ENCODE data around the gene ABTB1.
"Not testable (repeated sequence)": the region's sequence is repeated elsewhere in the genome, so short reads cannot be mapped to it uniquely, and the experiment has no call there.

ABTB1 gene

DNA sequence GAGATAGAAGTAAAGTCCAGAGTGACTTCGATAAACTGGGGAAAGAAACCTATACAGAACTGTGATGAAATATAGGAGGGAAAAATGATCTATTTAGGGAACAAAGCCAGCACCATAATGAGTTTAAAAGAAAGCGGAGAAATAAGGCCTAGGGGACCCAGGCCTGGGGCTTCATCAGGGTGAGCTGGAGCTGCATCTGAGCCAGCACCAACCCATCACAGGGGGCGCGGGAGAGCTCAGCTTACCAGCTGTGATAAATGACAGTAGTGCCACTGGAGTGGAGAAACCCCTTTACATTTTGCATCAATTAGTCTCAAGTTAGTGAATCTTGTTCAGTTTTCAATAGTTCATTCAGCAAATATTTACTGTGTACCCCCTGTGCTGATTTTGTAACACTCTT lies 22.5 kb upstream of the ABTB1 start:
- no peak for DNase-seq (ENCODE audit: low spot score)

DNA sequence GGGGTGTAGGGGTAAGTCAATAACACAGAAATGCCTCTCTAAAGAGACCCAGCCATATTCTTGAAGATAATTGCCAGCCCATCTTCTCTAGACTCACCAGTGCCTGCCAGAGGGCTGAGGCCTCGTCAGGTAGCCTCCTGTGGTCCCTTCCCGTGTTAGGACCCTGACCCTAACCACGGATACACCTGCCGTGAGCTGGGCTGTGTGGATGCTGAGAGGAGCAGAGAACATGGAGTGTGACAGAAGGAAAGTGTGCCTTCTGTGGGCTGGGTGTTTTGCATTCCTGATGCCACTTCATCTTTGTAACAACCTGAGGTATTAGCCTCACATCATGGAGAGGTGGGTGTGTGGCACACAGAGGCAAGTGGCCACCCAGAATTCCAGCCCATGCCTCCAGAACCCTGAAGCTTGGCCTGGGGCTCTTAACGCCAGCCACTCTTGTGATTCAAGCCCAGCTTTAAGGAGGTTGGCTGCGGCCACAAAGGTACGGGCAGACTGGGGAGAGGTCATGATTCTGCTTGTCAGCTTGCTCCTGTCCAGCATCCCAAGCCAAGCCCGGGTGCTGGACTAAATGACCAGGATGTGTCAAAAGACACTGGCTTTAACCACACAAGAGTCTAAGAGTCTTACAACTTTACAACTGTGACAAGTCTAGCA lies 21.1 kb upstream of the ABTB1 start:
- DNase-seq (ENCODE audit: low spot score): no peak

DNA sequence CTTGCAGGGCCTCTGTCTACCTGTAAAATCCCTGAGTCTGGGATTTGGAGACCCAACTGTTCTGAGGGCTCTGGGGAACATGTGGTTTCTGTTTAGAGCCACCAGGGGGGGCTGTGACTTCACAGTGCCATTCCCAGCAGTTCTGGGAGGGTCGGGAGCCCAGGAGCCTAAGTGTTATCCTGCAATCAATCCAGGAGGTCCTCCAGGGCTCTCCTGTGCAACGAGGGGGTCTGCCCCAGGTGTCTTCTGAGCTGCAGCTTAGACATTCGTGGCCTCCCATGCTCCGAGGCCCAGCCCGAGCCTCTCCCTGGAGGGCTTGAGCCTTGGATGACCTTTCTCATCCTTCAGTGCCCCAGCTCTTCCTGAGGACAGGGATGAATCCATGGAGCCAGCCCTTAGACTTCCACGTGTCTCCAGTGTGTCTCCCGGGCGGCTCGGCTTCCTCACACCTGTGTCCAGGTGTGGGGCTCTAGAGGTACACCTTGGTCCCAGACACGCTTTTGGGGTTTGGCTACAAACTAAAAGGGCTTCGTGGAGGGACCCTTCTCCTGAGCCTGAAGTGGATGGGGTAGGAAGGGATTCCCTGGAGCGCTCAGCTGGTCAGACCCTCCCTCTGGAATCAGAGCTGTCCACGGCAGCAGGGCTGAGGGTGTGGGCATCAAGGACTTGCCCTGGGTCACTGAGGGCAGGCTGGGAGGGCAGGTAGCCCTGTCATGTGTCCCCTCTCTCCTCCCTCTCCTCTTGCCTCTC lies 20.3 kb upstream of the ABTB1 start:
- DNase-seq (ENCODE audit: low spot score): peak; percentile 81

DNA sequence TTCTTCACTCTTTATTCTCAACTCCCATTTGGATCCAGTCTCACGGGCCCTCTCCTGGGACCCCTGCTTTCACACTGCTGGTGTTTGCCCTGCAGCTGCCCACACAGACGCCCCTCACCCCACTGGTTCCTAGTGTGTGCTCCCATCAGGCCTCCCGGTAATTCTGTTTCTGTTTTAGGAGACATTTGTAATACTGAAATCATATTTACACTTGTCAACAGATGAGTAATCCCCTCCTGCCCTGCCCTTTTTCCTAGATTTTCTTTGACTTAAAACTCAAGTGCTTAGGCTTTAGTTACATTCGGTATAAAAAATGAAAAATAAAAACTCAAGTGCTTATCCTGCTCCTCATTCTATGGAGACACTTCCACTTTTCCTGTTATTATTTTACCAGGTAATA lies 18.4 kb upstream of the ABTB1 start:
- DNase-seq (ENCODE audit: low spot score): no peak

- not testable (repeated sequence) for DNase-seq (ENCODE audit: low spot score)
Observed at GRCh38 chr3:127654993-127655392, 17.8 kb upstream of the ABTB1 start.

DNA sequence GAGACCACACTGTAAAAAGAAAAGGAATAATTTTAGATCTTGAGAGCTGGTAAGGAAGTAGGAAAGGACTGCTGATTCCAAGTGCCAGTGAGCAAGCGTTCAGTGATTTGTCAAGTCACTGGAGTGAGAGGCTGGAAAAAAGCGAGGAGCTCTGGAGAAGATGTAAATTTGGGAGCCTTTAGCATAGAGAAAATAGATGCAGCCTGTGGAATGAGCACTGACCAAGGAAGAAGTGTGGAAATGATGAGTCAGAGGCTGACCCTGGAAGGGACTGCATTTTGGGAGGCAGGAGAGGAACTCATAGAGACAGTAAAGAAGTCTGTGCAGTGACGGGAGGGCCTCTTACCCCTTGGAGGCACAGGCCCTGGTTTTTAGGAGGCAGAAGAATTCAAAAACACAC lies 17.1 kb upstream of the ABTB1 start:
- peak; percentile 74 for DNase-seq (ENCODE audit: low spot score)

DNA sequence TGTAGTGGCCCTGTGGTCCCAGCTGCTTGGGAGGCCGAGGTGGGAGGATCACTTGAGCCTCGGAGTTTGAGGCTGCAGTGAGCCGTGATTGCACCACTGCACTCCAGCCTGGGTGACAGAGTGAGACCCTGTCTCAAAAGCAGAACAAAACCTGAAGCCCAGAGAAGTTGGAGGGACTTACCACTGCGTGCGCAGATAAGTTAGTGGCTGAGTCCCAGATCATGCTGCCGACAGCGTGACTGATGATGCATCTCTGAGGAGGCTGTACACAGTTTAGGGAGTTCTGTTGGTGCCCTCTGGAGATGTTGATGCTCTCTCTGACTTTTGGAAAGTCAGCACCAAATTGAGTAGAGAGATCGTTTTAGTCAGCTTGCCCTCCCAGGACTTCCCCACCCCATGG lies 15.8 kb upstream of the ABTB1 start:
- DNase-seq (ENCODE audit: low spot score): no peak

- DNase-seq (ENCODE audit: low spot score): no peak
Observed at GRCh38 chr3:127658234-127658633, 14.5 kb upstream of the ABTB1 start.

- no peak for DNase-seq (ENCODE audit: low spot score)
Observed at GRCh38 chr3:127660621-127661251, 12.0 kb upstream of the ABTB1 start.

- DNase-seq (ENCODE audit: low spot score): no peak
Observed at GRCh38 chr3:127661600-127661999, 11.2 kb upstream of the ABTB1 start.

DNA sequence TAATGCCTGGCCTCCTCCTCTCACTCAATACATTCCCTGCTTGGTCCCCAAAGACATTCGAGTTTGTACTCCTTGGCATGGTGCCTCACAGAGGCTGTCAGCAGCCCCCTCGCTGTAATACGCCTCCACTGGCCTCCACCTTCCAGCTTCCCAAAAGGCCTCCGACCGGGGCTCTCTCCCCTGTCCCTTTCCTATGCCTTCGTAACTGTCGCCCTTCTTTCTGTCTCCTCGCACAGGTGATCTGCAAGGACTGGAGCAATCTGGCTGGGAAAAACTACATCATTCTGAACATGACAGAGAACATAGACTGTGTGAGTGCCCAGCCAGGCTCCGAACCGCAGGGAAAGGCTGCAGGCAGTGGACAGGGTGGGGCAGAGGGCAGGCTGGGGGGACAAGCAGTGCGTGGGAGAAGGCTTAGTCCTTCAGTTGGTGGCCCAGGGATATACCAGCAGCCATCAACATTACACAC lies 10.7 kb upstream of the ABTB1 start:
- no peak for DNase-seq (ENCODE audit: low spot score)

DNA sequence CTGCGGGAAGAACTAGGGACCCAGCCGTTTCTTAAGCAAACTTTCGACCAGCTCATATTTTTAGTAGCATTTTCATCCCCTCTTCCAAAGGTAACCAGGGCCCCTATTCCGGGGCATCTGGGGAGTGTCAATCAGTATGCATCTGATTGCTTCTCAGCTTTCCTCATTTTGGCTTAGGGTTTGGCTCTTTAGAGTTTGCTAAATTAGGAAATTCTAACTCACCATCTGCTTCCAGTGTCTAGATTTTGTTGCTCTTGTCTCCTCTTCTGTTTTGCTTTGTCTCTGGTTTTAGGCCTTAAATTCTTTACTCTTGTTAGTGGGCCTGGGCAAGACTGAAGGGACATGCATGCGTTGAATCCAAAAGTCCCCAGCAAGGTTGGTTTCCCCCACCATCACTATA lies 9.6 kb upstream of the ABTB1 start:
- no peak for DNase-seq (ENCODE audit: low spot score)

GRCh38 chr3:127665165-127665564 lies 7.6 kb upstream of the ABTB1 start:
- no peak for DNase-seq (ENCODE audit: low spot score)

DNA sequence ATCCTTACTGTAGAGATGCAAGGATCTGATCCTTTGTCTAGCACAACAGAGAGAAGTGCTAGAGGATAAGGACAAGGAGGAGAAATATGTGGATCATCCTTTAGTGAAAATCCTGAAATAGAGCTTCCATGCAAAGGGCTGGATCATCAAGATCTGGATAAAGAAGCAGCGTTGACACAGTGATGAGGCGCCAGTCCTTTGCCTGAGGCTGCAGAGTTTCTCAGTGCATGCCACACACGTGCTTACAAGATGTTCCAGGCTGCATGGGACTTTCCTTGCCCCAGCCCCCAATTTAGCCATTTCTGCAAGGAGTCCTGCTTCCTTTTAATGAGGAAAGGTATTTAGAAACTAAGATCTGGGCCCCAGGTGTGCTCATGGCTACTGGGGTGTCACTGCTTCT lies 7.2 kb upstream of the ABTB1 start:
- no peak for DNase-seq (ENCODE audit: low spot score)

DNA sequence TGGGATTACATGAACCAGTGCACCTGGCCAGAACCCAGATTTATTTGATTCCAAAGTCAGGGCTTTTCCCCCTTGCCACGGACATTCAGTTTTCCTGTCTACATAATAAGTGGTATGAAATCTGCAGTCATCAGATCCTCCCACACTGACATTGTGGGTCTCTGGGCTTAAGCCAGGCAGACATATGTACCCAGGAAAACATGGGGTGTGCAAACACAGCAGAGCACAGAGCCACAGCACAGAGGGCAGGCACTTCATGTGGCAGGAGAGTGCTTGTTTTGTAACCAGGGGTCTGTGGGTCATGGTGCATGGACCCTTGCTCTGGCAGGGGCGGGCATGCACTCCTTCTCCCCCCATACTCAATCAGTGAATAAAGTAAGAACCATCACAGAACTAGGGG lies 6.1 kb upstream of the ABTB1 start:
- DNase-seq (ENCODE audit: low spot score): no peak

DNA sequence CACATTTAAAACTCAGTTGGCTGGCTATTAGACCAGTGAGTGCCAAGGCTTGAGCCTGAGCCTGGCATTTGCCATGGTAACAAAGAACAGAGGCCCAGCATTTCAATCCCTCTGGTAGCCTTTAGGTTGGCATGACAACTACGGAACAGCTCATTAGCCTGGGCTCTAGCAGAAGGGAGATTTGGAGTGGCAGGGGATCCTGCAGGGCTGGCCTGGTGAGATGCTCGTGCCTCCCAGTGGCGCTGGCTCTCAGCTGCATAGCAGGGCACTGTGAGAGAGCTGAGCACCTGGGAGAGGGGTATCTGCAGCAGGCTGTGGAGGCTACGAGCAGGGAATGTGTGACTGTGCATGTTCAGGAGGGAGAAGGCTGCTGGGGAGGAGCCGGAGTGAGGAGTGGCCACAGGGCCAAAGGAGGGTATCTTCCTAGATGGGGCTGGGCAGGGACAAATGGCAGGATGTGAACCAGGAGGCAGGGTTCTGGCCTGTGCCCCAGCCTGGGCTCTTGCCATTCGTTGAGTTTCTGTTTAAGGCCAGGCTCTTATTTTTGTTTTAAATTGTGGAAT lies 5.6 kb upstream of the ABTB1 start:
- DNase-seq (ENCODE audit: low spot score): no peak

- DNase-seq (ENCODE audit: low spot score): no peak
Observed at GRCh38 chr3:127668906-127669305, 3.8 kb upstream of the ABTB1 start.

- DNase-seq (ENCODE audit: low spot score): no peak
Observed at GRCh38 chr3:127669541-127670228, 3.1 kb upstream of the ABTB1 start.

GRCh38 chr3:127670229-127670559 lies 2.6 kb upstream of the ABTB1 start:
- no peak for DNase-seq (ENCODE audit: low spot score)

DNA sequence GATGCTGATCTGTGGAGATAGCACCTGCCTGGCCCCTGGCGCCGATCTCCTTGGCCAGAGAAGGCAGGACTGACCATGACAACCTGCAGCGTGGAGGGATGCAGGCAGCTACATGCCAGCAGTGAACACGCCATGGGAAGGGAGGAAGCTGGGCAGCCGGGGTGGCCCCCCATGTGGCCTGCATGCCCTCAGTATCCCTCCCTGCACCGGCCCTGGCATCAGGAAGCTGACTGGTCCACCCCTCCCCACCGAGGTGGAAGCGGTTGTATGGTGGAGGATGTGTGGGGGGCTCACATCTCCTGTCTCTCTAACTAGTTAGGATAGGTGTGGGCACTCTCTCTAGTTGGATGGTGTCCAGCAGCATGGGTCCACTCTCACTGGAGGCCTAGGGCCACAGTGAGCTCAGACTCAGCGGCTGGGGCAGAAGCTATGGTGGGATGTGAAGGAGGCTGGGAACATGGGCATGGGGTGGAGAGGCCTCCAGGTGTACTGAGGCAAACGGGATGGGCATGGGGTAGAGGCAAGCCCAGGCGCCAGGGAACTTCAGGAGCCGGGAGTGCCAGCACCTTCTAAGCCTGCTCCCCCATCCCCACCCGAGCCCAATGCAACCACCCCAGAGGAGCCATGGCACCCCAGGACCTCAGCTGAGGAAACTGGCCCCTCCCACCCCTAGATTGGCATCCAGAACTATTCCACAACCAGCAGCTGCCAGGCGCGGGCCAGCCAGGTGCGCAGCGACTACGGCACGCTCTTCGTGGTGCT lies 1.8 kb upstream of the ABTB1 start:
- DNase-seq (ENCODE audit: low spot score): no peak

- peak; percentile 51 for DNase-seq (ENCODE audit: low spot score)
Observed at GRCh38 chr3:127671523-127672428, 976 bp upstream of the ABTB1 start.

Data from hepatic stellate cell (primary cell).